ENCODE results near the gene NUP62. TPM values are rescaled to one million over a fixed set of nuclear protein-coding genes. Genes with fewer than 3 reads are reported as not detected.

The NUP62 gene
- total RNA-seq, 1 donor from 2014 or later: 36.5 TPM

GRCh38 chr19:49884109-49884508, 45.2 kb downstream of the NUP62 start:
- ATAC-seq (no peak), DNase-seq (no peak)
- Histone ChIP-seq H3K4me1 (peaks cover 3% of the 10 kb centered on the region), H3K36me3 (peaks cover 79% of the 10 kb centered on the region), H3K9me3 (no peaks in the 10 kb centered on the region), H3K27me3 (ENCODE audit: low read depth) (no peaks in the 10 kb centered on the region), H3K4me3 (no peak overlapping the region), H3K27ac (no peak overlapping the region)
- intact Hi-C loops (cut with DNase I): no loop called here
- TF ChIP-seq CTCF (IDR thresholded peaks at IDR 0.05): no peak

GRCh38 chr19:49883094-49883493, 46.2 kb downstream of the NUP62 start:
- Histone ChIP-seq H3K4me3 (no peak overlapping the region), H3K27me3 (ENCODE audit: low read depth) (no peaks in the 10 kb centered on the region), H3K27ac (no peak overlapping the region), H3K9me3 (no peaks in the 10 kb centered on the region), H3K4me1 (peaks cover 14% of the 10 kb centered on the region), H3K36me3 (peaks cover 83% of the 10 kb centered on the region)
- intact Hi-C loops (cut with DNase I): no loop called here
- no peak for TF ChIP-seq CTCF (IDR thresholded peaks at IDR 0.05)
- ATAC-seq (no peak), DNase-seq (no peak)

GRCh38 chr19:49882643-49883042, 46.7 kb downstream of the NUP62 start:
- ATAC-seq (no peak), DNase-seq (no peak)
- Histone ChIP-seq H3K27me3 (ENCODE audit: low read depth) (no peaks in the 10 kb centered on the region), H3K27ac (no peak overlapping the region), H3K4me3 (no peak overlapping the region), H3K9me3 (no peaks in the 10 kb centered on the region), H3K36me3 (peaks cover 83% of the 10 kb centered on the region), H3K4me1 (peaks cover 15% of the 10 kb centered on the region)
- no peak for TF ChIP-seq CTCF (IDR thresholded peaks at IDR 0.05)
- intact Hi-C loops (cut with DNase I): no loop called here

GRCh38 chr19:49881672-49882394, 47.5 kb downstream of the NUP62 start:
- intact Hi-C loops (cut with DNase I): no loop called here
- no peak overlapping the region for H3K4me3 ChIP-seq
- TF ChIP-seq CTCF (IDR thresholded peaks at IDR 0.05): no peak
- no peak for ATAC-seq
- peaks cover 83% of the 10 kb centered on the region for H3K36me3 ChIP-seq
- H3K27ac ChIP-seq: no peak overlapping the region
- DNase-seq: no peak
- peaks cover 15% of the 10 kb centered on the region for H3K4me1 ChIP-seq
- H3K9me3 ChIP-seq: no peaks in the 10 kb centered on the region
- H3K27me3 ChIP-seq (ENCODE audit: low read depth): no peaks in the 10 kb centered on the region

- no peak for ATAC-seq
- H3K36me3 ChIP-seq: peaks cover 79% of the 10 kb centered on the region
These were observed 48.1 kb downstream of the NUP62 start for GRCh38 chr19:49881186-49881585.

More at GRCh38 chr19:49881186-49881585, 48.1 kb downstream of the NUP62 start:
- Histone ChIP-seq H3K9me3 (no peaks in the 10 kb centered on the region), H3K27ac (no peak overlapping the region), H3K4me3 (no peak overlapping the region), H3K4me1 (peaks cover 15% of the 10 kb centered on the region), H3K27me3 (ENCODE audit: low read depth) (no peaks in the 10 kb centered on the region)
- intact Hi-C loops (cut with DNase I): no loop called here
- DNase-seq: peak; percentile 44
- no peak for TF ChIP-seq CTCF (IDR thresholded peaks at IDR 0.05)

All from lower lobe of right lung (tissue), 2 donors.